Caco-2 (cell line): ENCODE data around the gene MAP3K21. TPM values are rescaled to one million over a fixed set of nuclear protein-coding genes. Genes with fewer than 3 reads are reported as not detected.

Experiments
- BruUV-seq: library from RNA; stranded (reverse); fragments of 400-500 nt; replicated peaks from 2 replicates; lab custom pipeline; 2021; lab: Mats Ljungman, UMichigan
- CTCF ChIA-PET: fragments of 300-600 bp; sonication (Branson Sonifier 250); formaldehyde crosslinking; loops from one replicate; lab custom pipeline; 2022; ENCODE audit warnings: antibody characterized with exemption; lab: Charles Lee
- POLR2A ChIA-PET: fragments of 300-600 bp; sonication (Branson Sonifier 250); formaldehyde crosslinking; loops from one replicate; lab custom pipeline; 2022; ENCODE audit warnings: antibody characterized with exemption; lab: Charles Lee
- DNase-seq, 2 experiments: peaks; one replicate each; pipeline versions ENCODE4 v3.0.0 to v3.0.0-alpha.2; 2020 to 2022
- H3K27me3 ChIP-seq: replicated peaks from 2 replicates; pipeline ENCODE4 v1.6.0; 2011; ENCODE audit warnings: low read length; ENCODE audit not compliant: control insufficient read depth, insufficient read depth
- H3K36me3 ChIP-seq: 2 replicates; pipeline ENCODE4 v1.5.1; 2011; ENCODE audit warnings: low read length; ENCODE audit not compliant: control insufficient read depth, insufficient read depth
- H3K4me1 ChIP-seq: fragments of 250-450 bp; sonication (Bioruptor Pico); 2 replicates; pipeline ENCODE4 v1.5.1; 2020; ENCODE audit warnings: mild to moderate bottlenecking
- H3K4me3 ChIP-seq: 2 replicates; pipeline ENCODE4 v1.5.1; 2011; ENCODE audit warnings: low read depth, mild to moderate bottlenecking, control low read depth, low read length
- H3K9me3 ChIP-seq: fragments of 250-450 bp; sonication (Bioruptor Pico); 2 replicates; pipeline ENCODE4 v1.5.1; 2020; ENCODE audit warnings: mild to moderate bottlenecking, moderate library complexity
- H3K27ac Mint-ChIP-seq: one replicate; pipeline ENCODE4 v1.8.0; 2022; ENCODE audit warnings: mixed read lengths; ENCODE audit not compliant: unreplicated experiment
- H3K27me3 Mint-ChIP-seq: one replicate; pipeline ENCODE4 v1.8.0; 2022; ENCODE audit warnings: mixed read lengths; ENCODE audit not compliant: insufficient read depth, unreplicated experiment
- H3K36me3 Mint-ChIP-seq: one replicate; pipeline ENCODE4 v1.8.0; 2022; ENCODE audit warnings: mild to moderate bottlenecking, mixed read lengths; ENCODE audit not compliant: insufficient read depth, unreplicated experiment
- H3K4me1 Mint-ChIP-seq: one replicate; pipeline ENCODE4 v1.8.0; 2022; ENCODE audit warnings: low read depth, mixed read lengths; ENCODE audit not compliant: unreplicated experiment
- H3K4me3 Mint-ChIP-seq: one replicate; pipeline ENCODE4 v1.8.0; 2022; ENCODE audit warnings: mild to moderate bottlenecking, moderate library complexity, mixed read lengths; ENCODE audit not compliant: unreplicated experiment
- H3K9me3 Mint-ChIP-seq: one replicate; pipeline ENCODE4 v1.8.0; 2022; ENCODE audit warnings: mixed read lengths; ENCODE audit not compliant: unreplicated experiment
- intact Hi-C: fragments of 100-400 bp; cut with micrococcal nuclease; formaldehyde crosslinking; loops from one replicate; pipeline ENCODE4 v1.10.0; 2022; ENCODE audit not compliant: unreplicated experiment
- total RNA-seq: library from RNA; stranded (reverse); gene quantifications from 2 replicates; pipeline ENCODE4 v1.2.3, GENCODE V29; 2022
- TF ChIP-seq, protein P1 (sequence below), 2 experiments: fragments of 200-600 bp in 1 of 2; IDR thresholded peaks; 1 replicate in 1 of 2; 2 replicates in 1 of 2; pipeline versions ENCODE4 v1.5.1 to v1.8.0; 2011 to 2022; ENCODE audit warnings: antibody characterized with exemption in 1 of 2, control low read depth in 1 of 2, inconsistent platforms in 1 of 2, low read depth in 1 of 2, low read length in 1 of 2, mild to moderate bottlenecking in 1 of 2, moderate library complexity in 1 of 2; ENCODE audit not compliant: insufficient read depth in 1 of 2, severe bottlenecking in 1 of 2, unreplicated experiment in 1 of 2

The MAP3K21 gene
- total RNA-seq, 1 experiment from 2014 or later, result 10.4 TPM

- 0 out of 2 replicates have a peak, but pooled peaks cover 2% of the 10 kb centered on the region for H3K27me3 ChIP-seq
- Mint-ChIP-seq H3K4me1 (peaks cover 4% of the 10 kb centered on the region), H3K4me3 (peak overlapping the region; percentile 88), H3K36me3 (peaks cover 5% of the 10 kb centered on the region), H3K27me3 (peaks cover 2% of the 10 kb centered on the region), H3K27ac (no peak overlapping the region), H3K9me3 (no peaks in the 10 kb centered on the region)
- peak overlapping the region; percentile 86 for H3K4me3 ChIP-seq
- peaks cover 10% of the 10 kb centered on the region for H3K4me1 ChIP-seq
- ChIA-PET POLR2A (no interaction called here), CTCF (no interaction called here)
- TF ChIP-seq, protein P1, sequence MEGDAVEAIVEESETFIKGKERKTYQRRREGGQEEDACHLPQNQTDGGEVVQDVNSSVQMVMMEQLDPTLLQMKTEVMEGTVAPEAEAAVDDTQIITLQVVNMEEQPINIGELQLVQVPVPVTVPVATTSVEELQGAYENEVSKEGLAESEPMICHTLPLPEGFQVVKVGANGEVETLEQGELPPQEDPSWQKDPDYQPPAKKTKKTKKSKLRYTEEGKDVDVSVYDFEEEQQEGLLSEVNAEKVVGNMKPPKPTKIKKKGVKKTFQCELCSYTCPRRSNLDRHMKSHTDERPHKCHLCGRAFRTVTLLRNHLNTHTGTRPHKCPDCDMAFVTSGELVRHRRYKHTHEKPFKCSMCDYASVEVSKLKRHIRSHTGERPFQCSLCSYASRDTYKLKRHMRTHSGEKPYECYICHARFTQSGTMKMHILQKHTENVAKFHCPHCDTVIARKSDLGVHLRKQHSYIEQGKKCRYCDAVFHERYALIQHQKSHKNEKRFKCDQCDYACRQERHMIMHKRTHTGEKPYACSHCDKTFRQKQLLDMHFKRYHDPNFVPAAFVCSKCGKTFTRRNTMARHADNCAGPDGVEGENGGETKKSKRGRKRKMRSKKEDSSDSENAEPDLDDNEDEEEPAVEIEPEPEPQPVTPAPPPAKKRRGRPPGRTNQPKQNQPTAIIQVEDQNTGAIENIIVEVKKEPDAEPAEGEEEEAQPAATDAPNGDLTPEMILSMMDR (IDR thresholded peaks at IDR 0.05; ENCODE audit: insufficient read depth in 1 of 2, low read depth in 1 of 2, low read length in 1 of 2, severe bottlenecking in 1 of 2, unreplicated experiment in 1 of 2), result no peak
- DNase-seq, result peak; percentile 94 to 96
- intact Hi-C loops, result loop anchor here (1.0 kb wide), 2 partner anchors 23 to 32 kb away; no protein-coding TSS in a partner anchor
- H3K36me3 ChIP-seq, result no peaks in the 10 kb centered on the region
- no peaks in the 10 kb centered on the region for H3K9me3 ChIP-seq
- BruUV-seq, result no TSS peak
These were observed 493 bp upstream of the MAP3K21 start for GRCh38 chr1:233326811-233327650.

DNA sequence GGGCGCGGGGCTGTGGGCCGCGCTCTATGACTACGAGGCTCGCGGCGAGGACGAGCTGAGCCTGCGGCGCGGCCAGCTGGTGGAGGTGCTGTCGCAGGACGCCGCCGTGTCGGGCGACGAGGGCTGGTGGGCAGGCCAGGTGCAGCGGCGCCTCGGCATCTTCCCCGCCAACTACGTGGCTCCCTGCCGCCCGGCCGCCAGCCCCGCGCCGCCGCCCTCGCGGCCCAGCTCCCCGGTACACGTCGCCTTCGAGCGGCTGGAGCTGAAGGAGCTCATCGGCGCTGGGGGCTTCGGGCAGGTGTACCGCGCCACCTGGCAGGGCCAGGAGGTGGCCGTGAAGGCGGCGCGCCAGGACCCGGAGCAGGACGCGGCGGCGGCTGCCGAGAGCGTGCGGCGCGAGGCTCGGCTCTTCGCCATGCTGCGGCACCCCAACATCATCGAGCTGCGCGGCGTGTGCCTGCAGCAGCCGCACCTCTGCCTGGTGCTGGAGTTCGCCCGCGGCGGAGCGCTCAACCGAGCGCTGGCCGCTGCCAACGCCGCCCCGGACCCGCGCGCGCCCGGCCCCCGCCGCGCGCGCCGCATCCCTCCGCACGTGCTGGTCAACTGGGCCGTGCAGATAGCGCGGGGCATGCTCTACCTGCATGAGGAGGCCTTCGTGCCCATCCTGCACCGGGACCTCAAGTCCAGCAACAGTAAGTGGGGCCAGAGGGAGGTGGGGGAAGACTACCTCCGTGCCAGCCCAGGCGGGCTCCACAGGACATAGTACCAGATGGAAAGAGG, 808 bp downstream of the MAP3K21 start:
- Mint-ChIP-seq H3K27me3 (peaks cover 2% of the 10 kb centered on the region), H3K4me1 (peaks cover 4% of the 10 kb centered on the region), H3K9me3 (no peaks in the 10 kb centered on the region), H3K36me3 (peaks cover 5% of the 10 kb centered on the region), H3K27ac (no peak overlapping the region), H3K4me3 (peak overlapping the region; percentile 88)
- intact Hi-C loops, result no loop called here
- BruUV-seq, result no TSS peak
- ChIA-PET CTCF (interaction anchor here (0.6 kb wide), 1 partner anchor 827 kb away, joined by 3 read pairs; no protein-coding TSS in a partner anchor), POLR2A (no interaction called here)
- H3K4me3 ChIP-seq, result peak overlapping the region; percentile 86
- peaks cover 10% of the 10 kb centered on the region for H3K4me1 ChIP-seq
- H3K27me3 ChIP-seq, result no peaks in the 10 kb centered on the region
- no peaks in the 10 kb centered on the region for H3K36me3 ChIP-seq
- DNase-seq, result peak; percentile 35 to 51
- no peaks in the 10 kb centered on the region for H3K9me3 ChIP-seq
- TF ChIP-seq, protein P1 (IDR thresholded peaks at IDR 0.05; ENCODE audit: insufficient read depth in 1 of 2, low read depth in 1 of 2, low read length in 1 of 2, severe bottlenecking in 1 of 2, unreplicated experiment in 1 of 2), result no peak
